GM10266 (cell line): ENCODE results near the gene DCAF5.

Source experiments
- DNase-seq: peaks from one replicate; pipeline ENCODE4 v3.0.0; 2012; ENCODE audit errors: extremely low spot score
- TF ChIP-seq, protein P1 (sequence below): IDR thresholded peaks from 2 replicates; pipeline ENCODE4 v1.5.1; 2012; ENCODE audit warnings: mild to moderate bottlenecking, low read depth; ENCODE audit not compliant: control insufficient read depth, insufficient read depth; ENCODE audit errors: missing control alignments

Gene DCAF5

DNA sequence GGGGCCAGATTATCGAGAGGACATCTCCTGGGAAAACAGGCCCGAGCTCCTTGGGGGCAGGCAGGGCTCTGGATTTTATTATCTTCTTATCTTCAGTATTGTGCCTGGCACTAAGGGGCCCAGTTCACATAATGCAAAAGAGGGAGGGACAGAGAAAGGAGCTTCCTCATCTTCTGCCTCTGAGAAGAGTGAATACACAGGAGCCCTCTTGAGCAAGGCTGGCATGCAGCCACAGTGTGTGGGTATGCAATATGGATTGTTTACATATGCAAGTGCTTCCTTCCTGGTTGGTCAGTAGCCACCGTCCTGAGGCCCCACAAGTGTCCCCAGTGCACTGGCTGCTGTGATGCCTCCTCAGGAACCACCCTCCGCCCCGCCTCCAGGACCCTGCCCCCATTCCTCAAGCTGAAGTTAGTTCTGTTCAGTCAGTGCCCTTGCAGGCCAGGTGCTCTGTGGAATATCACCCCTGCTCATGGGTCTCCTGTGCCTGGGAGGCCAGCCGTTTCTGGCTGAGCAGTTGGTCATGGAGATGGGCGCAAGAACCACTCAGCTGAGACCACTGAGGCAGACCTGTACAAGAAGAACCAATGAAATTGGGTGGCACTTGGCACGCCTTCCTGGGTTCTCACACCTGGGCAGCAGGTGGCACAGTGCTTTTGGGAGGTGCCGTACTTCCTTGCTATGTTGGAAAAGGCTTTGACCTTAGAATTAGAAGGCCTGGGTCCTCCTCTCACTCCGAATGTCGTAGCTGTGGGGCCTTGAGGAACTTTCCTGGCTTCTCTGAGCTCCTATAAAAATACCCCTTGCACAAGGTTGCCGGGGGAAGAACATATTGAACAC, 138.8 kb downstream of the DCAF5 start:
- DNase-seq: no peak
- TF ChIP-seq, protein P1, sequence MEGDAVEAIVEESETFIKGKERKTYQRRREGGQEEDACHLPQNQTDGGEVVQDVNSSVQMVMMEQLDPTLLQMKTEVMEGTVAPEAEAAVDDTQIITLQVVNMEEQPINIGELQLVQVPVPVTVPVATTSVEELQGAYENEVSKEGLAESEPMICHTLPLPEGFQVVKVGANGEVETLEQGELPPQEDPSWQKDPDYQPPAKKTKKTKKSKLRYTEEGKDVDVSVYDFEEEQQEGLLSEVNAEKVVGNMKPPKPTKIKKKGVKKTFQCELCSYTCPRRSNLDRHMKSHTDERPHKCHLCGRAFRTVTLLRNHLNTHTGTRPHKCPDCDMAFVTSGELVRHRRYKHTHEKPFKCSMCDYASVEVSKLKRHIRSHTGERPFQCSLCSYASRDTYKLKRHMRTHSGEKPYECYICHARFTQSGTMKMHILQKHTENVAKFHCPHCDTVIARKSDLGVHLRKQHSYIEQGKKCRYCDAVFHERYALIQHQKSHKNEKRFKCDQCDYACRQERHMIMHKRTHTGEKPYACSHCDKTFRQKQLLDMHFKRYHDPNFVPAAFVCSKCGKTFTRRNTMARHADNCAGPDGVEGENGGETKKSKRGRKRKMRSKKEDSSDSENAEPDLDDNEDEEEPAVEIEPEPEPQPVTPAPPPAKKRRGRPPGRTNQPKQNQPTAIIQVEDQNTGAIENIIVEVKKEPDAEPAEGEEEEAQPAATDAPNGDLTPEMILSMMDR: no peak

GRCh38 chr14:69012256-69012953, 140.5 kb downstream of the DCAF5 start:
- no peak for DNase-seq
- TF ChIP-seq, protein P1: no peak

DNA sequence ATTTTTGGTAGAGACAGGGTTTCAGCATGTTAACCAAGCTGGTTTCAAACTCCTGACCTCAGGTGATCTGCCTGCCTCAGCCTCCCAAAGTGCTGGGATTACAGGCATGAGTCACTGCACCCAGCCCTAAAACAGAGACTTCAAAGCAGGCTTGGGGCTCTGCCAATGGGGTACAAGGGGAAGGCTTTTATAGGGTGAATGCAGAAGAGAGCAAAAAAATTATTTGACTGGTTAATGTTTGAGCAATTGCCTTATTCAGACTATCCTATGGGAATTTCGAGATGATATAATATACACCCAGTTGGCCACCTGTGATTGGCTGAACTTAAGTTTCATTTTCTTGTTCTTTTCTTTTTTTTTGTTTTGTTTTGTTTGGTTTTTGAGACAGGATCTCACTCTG, 142.3 kb downstream of the DCAF5 start:
- TF ChIP-seq, protein P1: no peak
- no peak for DNase-seq

DNA sequence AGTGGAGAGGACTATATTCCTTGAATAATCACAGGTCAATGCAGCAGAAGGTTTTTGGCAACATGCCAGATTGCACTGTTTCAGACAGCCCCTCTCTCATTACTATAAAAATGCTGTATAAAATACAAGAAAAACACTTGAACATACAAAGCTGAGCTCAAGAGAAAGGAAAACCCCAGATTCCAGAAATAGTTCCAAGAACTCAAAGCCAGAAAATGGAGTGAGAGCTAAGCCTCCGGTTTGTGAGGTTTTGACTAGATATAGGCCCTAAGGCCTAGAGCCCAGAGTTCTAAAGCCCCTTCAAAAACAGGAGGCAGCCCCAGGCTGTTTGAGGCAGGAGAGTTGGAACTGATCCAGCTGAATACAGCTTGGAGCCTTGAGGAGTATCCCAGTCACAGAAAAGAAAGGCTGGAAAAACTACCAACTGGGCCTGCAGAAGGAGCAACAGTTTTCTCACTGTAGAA, 144.5 kb downstream of the DCAF5 start:
- DNase-seq: no peak
- TF ChIP-seq, protein P1: no peak

DNA sequence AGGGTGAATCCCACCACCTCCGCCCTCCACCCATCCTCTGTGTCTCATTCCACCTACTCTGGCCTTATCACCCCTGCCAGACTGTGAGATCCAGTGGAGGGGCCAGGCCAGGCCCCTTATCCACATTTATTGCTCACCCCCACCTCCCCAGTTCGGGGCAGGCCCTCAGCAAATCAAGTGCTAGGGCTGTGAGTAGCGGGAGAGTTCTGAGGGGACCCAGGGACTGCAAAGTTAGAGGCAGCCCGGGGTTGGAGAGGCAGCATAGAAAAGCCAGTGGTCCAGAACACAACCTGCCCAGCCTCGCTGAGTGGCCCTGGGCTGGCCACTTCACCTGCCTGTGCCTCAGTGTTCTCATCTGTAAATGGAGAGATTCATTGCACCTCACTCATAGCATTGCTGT, 146.6 kb downstream of the DCAF5 start:
- no peak for DNase-seq
- TF ChIP-seq, protein P1: no peak

DNA sequence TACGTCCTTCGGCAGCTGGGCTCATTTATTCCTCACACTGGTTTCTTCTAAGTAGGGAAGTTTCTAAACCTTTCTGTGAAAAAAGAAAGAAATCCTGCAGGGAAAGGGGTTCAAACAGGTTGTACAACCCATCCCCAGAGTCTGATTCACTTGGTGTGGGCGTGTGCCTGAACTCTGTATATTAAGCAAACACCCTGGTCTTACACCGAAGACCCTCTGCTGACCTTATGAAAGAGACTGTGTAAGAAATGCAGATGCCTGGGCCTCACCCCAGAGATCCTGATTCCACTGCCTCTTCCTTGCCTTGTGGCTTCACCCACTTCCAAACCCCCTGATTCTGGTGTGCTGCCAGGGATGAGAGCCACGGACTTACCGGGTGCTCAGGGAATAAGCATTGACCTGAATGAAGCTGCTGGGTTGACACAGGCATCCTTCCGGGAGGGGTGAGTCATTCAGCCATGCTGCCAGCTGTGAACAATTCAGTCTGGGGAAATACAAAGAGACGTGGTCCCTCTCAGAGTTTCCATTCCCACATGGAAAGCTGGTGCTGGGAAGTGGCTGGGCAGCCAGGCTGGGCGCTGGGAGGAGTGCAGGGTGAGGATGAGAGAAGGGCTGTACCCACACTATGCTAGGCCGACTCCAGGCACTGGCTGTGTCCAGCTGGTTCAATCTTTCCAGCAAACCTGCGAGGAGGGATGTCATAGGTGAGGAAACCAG, 147.3 kb downstream of the DCAF5 start:
- TF ChIP-seq, protein P1: no peak
- DNase-seq: no peak
